SK-N-MC (cell line): ENCODE measurements around the gene LNPK.
"Not testable (repeated sequence)": the region's sequence is repeated elsewhere in the genome, so short reads cannot be mapped to it uniquely, and the experiment has no call there.

Source experiments
- DNase-seq: peaks from one replicate; pipeline ENCODE4 v3.0.0-alpha.2; 2011; ENCODE audit warnings: low read depth, low spot score
- H3K27ac ChIP-seq: fragments of 200-600 bp; sonication (generic); 2 replicates; pipeline ENCODE4 v1.5.1; 2016; ENCODE audit warnings: mixed run types
- H3K36me3 ChIP-seq: fragments of 200-600 bp; sonication (generic); 2 replicates; pipeline ENCODE4 v1.6.1; 2017; ENCODE audit warnings: antibody characterized with exemption, low read length, mixed read lengths; ENCODE audit not compliant: insufficient read depth
- H3K4me3 ChIP-seq: fragments of 200-600 bp; sonication (generic); 2 replicates; pipeline ENCODE4 v1.5.1; 2016
- H3K9ac ChIP-seq: fragments of 200-600 bp; sonication (generic); 2 replicates; pipeline ENCODE4 v1.8.0; 2017; ENCODE audit warnings: mixed run types, mixed read lengths; ENCODE audit not compliant: insufficient read length
- H3K9me3 ChIP-seq: fragments of 200-600 bp; sonication (generic); 2 replicates; pipeline ENCODE4 v1.6.1; 2017; ENCODE audit warnings: low read depth, mild to moderate bottlenecking, antibody characterized with exemption, low read length, moderate library complexity, mixed read lengths
- EZH2 ChIP-seq: fragments of 200-600 bp; sonication (generic); IDR thresholded peaks from one replicate; pipeline ENCODE4 v1.6.1; 2017; ENCODE audit warnings: antibody characterized with exemption
- FOXP2 ChIP-seq: optimal IDR thresholded peaks from 2 replicates; pipeline ENCODE3; 2011; ENCODE audit warnings: mild to moderate bottlenecking, moderate library complexity; ENCODE audit not compliant: insufficient read depth; ENCODE audit errors: extremely low read length, control extremely low read depth
- POLR2AphosphoS5 ChIP-seq: IDR thresholded peaks from 2 replicates; pipeline ENCODE4 v1.6.1; 2012; ENCODE audit warnings: mild to moderate bottlenecking, low read depth, low read length, borderline replicate concordance

The LNPK gene

DNA sequence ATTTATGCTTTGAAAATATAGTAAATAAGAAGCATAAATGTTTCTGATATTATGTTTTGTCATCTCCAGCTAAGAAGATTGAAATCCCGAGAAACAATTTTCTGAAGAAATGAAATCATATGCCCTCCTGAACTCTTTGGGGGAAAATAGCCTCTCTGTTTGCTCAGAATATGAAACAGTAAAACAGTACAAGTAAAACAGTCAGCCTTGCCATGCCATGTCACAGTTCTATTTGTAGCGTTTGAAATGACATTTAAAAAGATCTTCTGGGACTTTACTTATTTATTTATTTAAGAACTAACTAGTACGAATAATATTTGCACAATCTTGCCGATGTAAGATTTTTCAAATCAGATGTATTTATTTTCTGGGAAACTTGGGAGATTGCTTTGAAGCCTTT is 98.0 kb downstream of the LNPK start:
- TF ChIP-seq EZH2 (no peak), FOXP2 (no peak), POLR2AphosphoS5 (no peak)
- Histone ChIP-seq H3K27ac (no peak overlapping the region), H3K9ac (no peak overlapping the region), H3K4me3 (no peak overlapping the region), H3K36me3 (no peaks in the 10 kb centered on the region), H3K9me3 (no peaks in the 10 kb centered on the region)
- DNase-seq = no peak

DNA sequence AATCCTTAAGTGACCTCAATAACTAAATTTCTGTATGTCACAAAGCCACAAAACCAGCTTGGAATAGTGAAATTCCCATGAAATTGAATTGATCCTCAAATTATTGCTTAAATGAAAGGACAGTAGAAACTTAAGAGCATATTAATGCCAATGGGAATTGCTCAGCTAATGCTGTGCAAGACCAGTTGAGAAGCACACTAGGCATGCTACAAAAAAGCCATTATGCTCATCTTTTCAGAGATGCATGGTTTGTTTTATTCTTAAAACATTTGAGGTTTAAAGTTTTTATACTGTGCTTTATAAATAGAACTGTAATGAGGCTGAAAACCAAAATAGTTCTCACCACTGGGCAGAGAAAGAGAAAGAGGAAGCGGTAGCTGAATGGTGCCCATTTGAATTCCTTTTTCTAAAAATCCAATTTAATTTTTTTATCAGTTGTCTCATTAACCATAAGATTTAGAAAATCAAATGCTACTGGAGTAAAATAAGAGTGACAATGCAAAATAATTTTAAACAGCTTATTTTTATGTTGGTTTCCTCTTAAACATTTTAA is 98.6 kb downstream of the LNPK start:
- TF ChIP-seq EZH2 (no peak), POLR2AphosphoS5 (no peak), FOXP2 (no peak)
- no peak overlapping the region for H3K4me3 ChIP-seq
- H3K27ac ChIP-seq = no peak overlapping the region
- H3K9ac ChIP-seq = no peak overlapping the region
- no peaks in the 10 kb centered on the region for H3K9me3 ChIP-seq
- H3K36me3 ChIP-seq = no peaks in the 10 kb centered on the region
- no peak for DNase-seq

DNA sequence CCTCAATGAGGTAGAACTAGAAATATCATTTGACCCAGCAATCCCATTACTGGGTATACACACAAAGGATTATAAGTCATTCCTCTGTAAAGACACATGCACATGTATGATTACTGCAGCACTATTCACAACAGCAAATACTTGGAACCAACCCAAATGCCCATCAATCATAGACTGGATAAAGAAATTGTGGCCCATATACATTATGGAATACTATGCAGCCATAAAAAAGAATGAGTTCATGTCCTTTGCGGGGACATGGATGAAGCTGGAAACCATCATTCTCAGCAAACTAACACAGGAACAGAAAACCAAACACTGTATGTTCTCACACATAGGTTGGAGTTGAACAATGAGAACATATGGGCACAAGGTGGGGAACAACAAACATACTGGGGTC is 106.1 kb downstream of the LNPK start:
- not testable (repeated sequence) for DNase-seq, H3K9ac ChIP-seq, H3K27ac ChIP-seq, H3K36me3 ChIP-seq, H3K9me3 ChIP-seq, H3K4me3 ChIP-seq

GRCh38 chr2:175892046-175892445 is 110.0 kb downstream of the LNPK start:
- H3K4me3 ChIP-seq = no peak overlapping the region
- TF ChIP-seq EZH2 (no peak), POLR2AphosphoS5 (no peak), FOXP2 (no peak)
- H3K9ac ChIP-seq = no peak overlapping the region
- no peaks in the 10 kb centered on the region for H3K9me3 ChIP-seq
- H3K27ac ChIP-seq = no peak overlapping the region
- no peaks in the 10 kb centered on the region for H3K36me3 ChIP-seq
- no peak for DNase-seq

DNA sequence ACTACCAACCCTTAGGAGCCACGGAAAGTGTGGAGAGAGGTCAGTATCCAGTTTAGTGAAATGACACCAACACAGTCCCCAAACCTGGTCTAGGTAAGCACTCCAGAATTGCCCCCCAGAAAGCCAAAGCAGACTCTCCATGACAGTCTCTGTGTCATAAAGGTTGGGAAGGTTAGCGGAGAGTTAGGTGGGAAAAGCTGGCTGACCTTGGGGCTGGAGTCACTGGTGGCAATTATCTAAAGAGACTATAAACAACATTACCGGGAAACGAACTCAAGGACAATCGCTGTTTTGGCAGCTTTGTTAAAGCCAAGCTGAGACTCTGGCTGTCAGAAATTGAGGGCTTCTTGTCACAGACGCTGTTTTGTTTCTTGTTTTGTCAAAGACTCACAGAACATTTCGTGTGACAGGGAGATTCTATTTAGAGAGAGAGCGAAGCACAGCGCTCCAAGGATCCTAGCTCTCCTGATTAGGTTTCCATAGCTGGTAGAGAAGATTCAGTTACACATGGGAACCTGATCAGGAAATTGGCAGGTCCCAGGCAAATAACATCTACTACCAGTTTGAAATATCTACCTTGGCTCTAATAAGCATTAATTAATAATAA is 111.3 kb downstream of the LNPK start:
- DNase-seq = no peak
- TF ChIP-seq EZH2 (no peak), FOXP2 (no peak), POLR2AphosphoS5 (no peak)

GRCh38 chr2:175889701-175890302 is 112.3 kb downstream of the LNPK start:
- no peak for DNase-seq
- no peak overlapping the region for H3K27ac ChIP-seq
- H3K4me3 ChIP-seq = no peak overlapping the region

More for the DNA sequence above, 111.3 kb downstream of the LNPK start:
- no peaks in the 10 kb centered on the region for H3K36me3 ChIP-seq
- no peak overlapping the region for H3K27ac ChIP-seq
- H3K9ac ChIP-seq = no peak overlapping the region
- no peak overlapping the region for H3K4me3 ChIP-seq
- no peaks in the 10 kb centered on the region for H3K9me3 ChIP-seq

GRCh38 chr2:175887776-175888175 is 114.3 kb downstream of the LNPK start:
- H3K36me3 ChIP-seq = no peaks in the 10 kb centered on the region
- no peak overlapping the region for H3K9ac ChIP-seq
- H3K27ac ChIP-seq = no peak overlapping the region
- H3K9me3 ChIP-seq = no peaks in the 10 kb centered on the region
- no peak for TF ChIP-seq POLR2AphosphoS5
- TF ChIP-seq FOXP2 = no peak
- no peak for TF ChIP-seq EZH2
- no peak overlapping the region for H3K4me3 ChIP-seq
- DNase-seq = no peak

More at GRCh38 chr2:175889701-175890302, 112.3 kb downstream of the LNPK start:
- H3K9ac ChIP-seq = no peak overlapping the region
- TF ChIP-seq EZH2 (no peak), POLR2AphosphoS5 (no peak), FOXP2 (no peak)
- no peaks in the 10 kb centered on the region for H3K9me3 ChIP-seq
- no peaks in the 10 kb centered on the region for H3K36me3 ChIP-seq

- Histone ChIP-seq H3K9me3 (no peaks in the 10 kb centered on the region), H3K4me3 (no peak overlapping the region), H3K27ac (no peak overlapping the region), H3K36me3 (no peaks in the 10 kb centered on the region), H3K9ac (no peak overlapping the region)
- no peak for DNase-seq
- TF ChIP-seq FOXP2 (no peak), EZH2 (no peak), POLR2AphosphoS5 (no peak)
These were observed 117.2 kb downstream of the LNPK start for GRCh38 chr2:175884697-175885393.
